GM12875 (cell line): Measurements from ENCODE around the gene DNAJB13.

ENCODE experiments used
- H3K4me3 ChIP-seq: one replicate; pipeline ENCODE4 v1.5.1; 2011; ENCODE audit warnings: low read depth, low read length, control low read depth
- TF ChIP-seq, protein P1 (sequence below): IDR thresholded peaks from 2 replicates; pipeline ENCODE4 v1.5.1; 2011; ENCODE audit warnings: low read depth, mild to moderate bottlenecking, control low read depth, inconsistent platforms, low read length, moderate library complexity, borderline replicate concordance; ENCODE audit not compliant: insufficient read depth

Gene DNAJB13

DNA sequence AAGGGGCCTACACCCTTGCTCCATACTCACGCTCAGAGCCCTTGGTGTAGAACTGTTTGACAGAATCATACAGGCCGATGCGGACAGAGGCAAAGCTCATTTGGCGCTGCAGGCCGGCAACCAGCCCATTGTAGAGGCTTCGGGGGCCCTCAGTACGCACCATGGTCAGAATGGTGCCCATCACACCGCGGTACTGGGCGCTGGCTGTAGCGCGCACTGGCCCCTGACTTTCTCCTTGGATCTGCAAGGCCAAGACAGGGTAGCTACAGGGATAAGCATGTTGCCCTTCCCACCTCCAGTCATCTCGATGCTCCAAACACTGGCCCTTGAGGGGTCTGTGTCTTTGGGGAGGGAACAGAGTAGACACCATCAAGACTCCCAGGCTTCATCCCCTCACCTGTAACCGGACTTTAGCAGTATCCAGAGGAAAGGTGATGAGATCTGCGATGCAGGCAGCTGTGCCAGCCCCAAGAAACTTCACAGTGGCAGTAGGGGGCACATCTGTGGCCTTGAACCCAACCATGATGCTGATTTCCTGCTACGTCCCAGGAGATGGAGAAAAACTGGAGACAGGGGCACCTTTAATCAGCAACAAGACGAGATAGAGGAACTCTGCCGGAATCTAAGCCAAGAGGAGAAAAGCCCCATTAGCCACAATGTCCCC, 27.2 kb downstream of the DNAJB13 start:
- H3K4me3 ChIP-seq, result no peak overlapping the region
- TF ChIP-seq, protein P1, sequence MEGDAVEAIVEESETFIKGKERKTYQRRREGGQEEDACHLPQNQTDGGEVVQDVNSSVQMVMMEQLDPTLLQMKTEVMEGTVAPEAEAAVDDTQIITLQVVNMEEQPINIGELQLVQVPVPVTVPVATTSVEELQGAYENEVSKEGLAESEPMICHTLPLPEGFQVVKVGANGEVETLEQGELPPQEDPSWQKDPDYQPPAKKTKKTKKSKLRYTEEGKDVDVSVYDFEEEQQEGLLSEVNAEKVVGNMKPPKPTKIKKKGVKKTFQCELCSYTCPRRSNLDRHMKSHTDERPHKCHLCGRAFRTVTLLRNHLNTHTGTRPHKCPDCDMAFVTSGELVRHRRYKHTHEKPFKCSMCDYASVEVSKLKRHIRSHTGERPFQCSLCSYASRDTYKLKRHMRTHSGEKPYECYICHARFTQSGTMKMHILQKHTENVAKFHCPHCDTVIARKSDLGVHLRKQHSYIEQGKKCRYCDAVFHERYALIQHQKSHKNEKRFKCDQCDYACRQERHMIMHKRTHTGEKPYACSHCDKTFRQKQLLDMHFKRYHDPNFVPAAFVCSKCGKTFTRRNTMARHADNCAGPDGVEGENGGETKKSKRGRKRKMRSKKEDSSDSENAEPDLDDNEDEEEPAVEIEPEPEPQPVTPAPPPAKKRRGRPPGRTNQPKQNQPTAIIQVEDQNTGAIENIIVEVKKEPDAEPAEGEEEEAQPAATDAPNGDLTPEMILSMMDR, result no peak

DNA sequence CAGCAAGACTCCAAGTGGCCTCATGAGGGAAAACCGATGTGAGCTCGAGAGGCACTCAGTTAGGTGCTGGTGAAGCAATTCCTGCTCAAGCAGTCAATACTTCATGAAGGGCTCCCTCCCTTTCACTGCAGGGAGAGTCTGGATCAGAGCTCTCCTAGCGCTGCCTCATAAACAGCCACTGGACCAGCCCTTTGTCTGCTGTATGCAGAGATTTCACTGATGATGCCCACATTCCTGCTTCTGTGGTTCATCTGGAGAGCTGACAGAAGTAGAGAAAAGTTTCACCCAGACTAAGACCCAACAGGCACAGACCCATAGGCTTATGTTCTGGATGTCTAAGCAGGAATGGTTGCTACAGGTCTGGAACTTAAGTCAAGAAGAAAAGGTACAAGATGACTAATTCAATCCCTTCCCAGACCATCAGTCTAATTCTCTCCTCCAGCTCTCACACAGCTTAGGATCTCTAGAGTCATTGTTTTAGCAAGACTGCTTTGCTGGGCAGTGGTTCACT, 27.8 kb downstream of the DNAJB13 start:
- H3K4me3 ChIP-seq, result no peak overlapping the region
- TF ChIP-seq, protein P1, result no peak

DNA sequence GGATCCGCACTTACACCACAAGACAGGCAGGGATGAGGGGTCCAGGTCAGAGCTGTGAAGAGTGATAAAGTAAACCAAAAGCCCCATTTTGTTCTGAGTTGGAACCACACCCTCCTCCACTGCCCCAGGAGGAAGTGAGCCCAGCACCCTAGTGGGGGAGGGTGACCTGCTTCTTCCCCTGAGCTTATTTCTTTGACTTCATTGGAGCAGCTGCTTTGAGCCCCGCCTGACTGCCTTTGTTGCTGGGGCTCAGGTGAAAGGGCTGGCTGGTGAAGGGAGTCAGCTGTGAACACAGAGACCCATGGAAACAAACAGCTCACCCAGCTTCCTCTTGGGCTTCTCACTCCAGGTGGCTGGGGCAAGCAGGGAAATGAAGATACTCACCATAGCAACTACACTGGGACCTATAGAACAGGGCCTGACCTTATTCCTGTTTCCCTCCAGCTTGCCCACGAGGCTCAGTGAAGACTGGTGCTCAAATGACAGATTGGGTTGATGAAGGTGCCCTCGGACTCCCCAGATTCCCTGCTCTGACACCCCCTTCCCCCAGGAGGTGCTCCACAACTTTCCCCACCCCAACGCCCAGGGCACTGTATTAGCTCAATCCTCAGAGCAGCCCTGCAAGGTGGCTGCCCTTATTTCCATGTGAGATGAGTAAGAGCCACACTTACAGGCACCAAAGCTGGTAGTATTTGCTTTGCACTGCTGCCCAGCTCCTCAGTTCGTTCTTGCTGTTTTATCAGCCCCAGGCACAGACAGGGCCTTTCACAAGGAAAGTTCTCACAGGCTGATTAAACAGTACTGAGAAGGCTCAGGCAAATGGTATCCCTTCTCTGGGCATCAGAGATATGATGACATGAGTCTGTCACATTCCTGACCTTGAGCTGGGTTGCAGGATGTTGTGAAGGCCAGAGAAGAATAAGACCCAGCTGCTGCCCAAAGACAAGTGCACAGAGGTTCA, 29.5 kb downstream of the DNAJB13 start:
- peak overlapping the region; percentile 85 for H3K4me3 ChIP-seq
- TF ChIP-seq, protein P1, result no peak

DNA sequence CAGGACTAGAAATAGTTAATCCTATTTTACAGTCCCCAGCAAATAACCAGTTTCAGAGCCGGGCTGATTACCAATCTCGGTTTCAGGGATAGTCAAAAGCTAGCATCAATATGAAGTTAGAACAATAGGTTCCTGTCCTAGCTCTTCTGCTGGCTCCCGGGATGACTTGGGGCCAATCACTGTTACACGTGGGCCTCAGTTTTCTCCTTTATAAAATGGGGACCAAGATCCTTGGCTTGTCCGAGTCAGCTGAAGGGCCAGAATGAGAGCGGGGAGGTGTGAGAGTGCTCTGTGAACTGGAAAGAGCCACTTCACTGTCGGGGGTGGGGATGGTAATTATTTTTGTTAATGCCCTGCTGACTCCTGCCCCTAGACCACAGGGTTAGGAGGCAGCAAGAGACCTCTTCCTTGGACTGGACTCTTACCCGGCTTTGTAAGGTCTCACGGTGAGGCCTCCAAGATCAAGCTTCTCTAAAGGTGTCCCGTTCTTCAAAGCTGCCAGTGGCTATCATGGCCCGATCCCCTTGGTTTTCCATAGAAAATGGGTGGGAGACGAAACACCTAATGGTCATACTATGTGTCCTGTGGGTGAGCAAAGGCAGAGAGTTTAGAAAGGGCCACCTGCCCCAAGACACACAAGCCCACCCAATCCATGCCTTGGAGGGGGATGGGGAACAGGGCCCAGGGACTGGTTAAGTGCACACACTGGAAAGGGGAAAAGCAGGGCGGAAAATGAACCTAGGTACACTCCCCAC, 30.4 kb downstream of the DNAJB13 start:
- peak overlapping the region; percentile 85 for H3K4me3 ChIP-seq
- TF ChIP-seq, protein P1, result no peak

DNA sequence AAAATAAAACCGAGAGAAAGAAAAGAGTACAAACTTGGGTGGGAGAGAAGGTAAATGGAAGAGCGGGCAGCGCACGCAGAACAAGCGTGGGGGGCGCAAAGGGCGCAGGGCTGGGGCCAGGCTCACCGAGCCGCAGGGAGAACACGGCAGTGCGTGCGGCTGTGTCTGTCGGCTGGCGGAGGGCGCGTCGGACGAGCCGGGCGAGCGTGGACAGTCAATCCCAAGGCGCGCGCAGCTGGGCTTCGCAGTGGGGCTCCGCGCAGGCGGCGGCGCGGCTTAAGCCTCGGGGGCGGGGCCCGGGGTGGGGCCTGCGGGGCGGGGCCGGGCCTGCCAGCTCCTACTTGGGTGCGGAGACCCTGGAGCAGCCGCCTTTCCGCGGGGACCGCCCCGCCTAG, 31.8 kb downstream of the DNAJB13 start, which contains the start of gene UCP2:
Gene UCP2 (minus strand): TSS at position 249 of the 395 bp plus-strand sequence. CDS start 4,465 bp downstream, outside the sequence.
- H3K4me3 ChIP-seq, result peak within 1 kb of the TSS; percentile 85
- TF ChIP-seq, protein P1, result no peak

- TF ChIP-seq, protein P1, result no peak
- H3K4me3 ChIP-seq, result peak overlapping the region; percentile 85
These were observed 32.3 kb downstream of the DNAJB13 start for GRCh38 chr11:73982990-73983740.
